T-helper 1 cell treated with Interleukin-12 subunit alpha and Interleukin-12 subunit beta and Interleukin-4 antibody, amounts not matched to agents 30 μg/mL and 1 μg/mL, for 36 hours (primary cell): Measurements from ENCODE around the gene RGS6.

Source experiments
- H3K27ac Mint-ChIP-seq: one replicate; pipeline ENCODE4 v1.8.0; 2021; ENCODE audit warnings: mild to moderate bottlenecking, mixed read lengths
- H3K27me3 Mint-ChIP-seq: one replicate; pipeline ENCODE4 v1.8.0; 2021; ENCODE audit warnings: low read depth, mixed read lengths
- H3K36me3 Mint-ChIP-seq: one replicate; pipeline ENCODE4 v1.8.0; 2021; ENCODE audit warnings: low read depth, mixed read lengths
- H3K4me1 Mint-ChIP-seq: one replicate; pipeline ENCODE4 v1.8.0; 2021; ENCODE audit warnings: low read depth, mixed read lengths
- H3K4me3 Mint-ChIP-seq: one replicate; pipeline ENCODE4 v1.8.0; 2021; ENCODE audit warnings: mild to moderate bottlenecking, moderate library complexity, mixed read lengths
- H3K9me3 Mint-ChIP-seq: one replicate; pipeline ENCODE4 v1.8.0; 2021; ENCODE audit warnings: mixed read lengths

RGS6 gene

GRCh38 chr14:72057701-72058285 lies 125.6 kb downstream of the RGS6 start:
- Mint-ChIP-seq H3K4me1 (peaks cover 12% of the 10 kb centered on the region), H3K36me3 (no peaks in the 10 kb centered on the region), H3K4me3 (no peak overlapping the region), H3K27me3 (peaks cover 22% of the 10 kb centered on the region), H3K9me3 (no peaks in the 10 kb centered on the region), H3K27ac (no peak overlapping the region)

- Mint-ChIP-seq H3K36me3 (no peaks in the 10 kb centered on the region), H3K27ac (no peak overlapping the region), H3K27me3 (peaks cover 24% of the 10 kb centered on the region), H3K4me1 (no peaks in the 10 kb centered on the region), H3K9me3 (no peaks in the 10 kb centered on the region), H3K4me3 (no peak overlapping the region)
Measured at GRCh38 chr14:72060460-72060859, 128.2 kb downstream of the RGS6 start.

- no peaks in the 10 kb centered on the region for H3K4me1 Mint-ChIP-seq
- H3K27ac Mint-ChIP-seq = no peak overlapping the region
- H3K36me3 Mint-ChIP-seq = no peaks in the 10 kb centered on the region
- H3K9me3 Mint-ChIP-seq = no peaks in the 10 kb centered on the region
- H3K27me3 Mint-ChIP-seq = peaks cover 24% of the 10 kb centered on the region
- H3K4me3 Mint-ChIP-seq = no peak overlapping the region
Measured at GRCh38 chr14:72060917-72061316, 128.7 kb downstream of the RGS6 start.

GRCh38 chr14:72061718-72062117 lies 129.5 kb downstream of the RGS6 start:
- H3K27me3 Mint-ChIP-seq = peaks cover 27% of the 10 kb centered on the region
- no peaks in the 10 kb centered on the region for H3K36me3 Mint-ChIP-seq
- H3K27ac Mint-ChIP-seq = no peak overlapping the region
- H3K4me3 Mint-ChIP-seq = no peak overlapping the region
- H3K9me3 Mint-ChIP-seq = no peaks in the 10 kb centered on the region
- no peaks in the 10 kb centered on the region for H3K4me1 Mint-ChIP-seq

DNA sequence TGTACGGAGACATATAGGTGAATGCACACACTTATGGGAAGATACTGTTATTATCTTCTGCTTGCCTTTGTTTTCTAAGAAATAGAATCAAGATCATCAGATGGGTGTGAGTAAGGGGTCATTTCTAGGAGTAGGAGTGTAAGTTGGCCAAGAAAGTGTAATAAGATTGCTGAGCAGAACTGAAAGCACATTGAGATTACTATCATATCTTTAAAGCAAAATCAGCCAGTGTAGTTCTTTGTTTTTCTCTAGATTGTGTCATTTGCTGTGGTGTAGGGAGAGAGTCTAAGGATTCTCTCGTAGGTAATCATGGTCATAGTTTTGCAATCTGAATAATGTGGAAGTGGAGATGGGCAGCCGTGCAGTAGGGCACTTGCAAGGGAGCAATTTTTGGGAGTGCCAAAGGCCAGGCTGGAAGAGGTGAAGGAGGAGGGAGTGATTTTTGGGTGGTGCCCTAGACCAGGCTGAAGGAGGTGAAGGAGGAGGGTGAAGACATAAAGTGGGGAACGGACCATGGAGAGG lies 131.6 kb downstream of the RGS6 start:
- H3K9me3 Mint-ChIP-seq = no peaks in the 10 kb centered on the region
- no peak overlapping the region for H3K4me3 Mint-ChIP-seq

DNA sequence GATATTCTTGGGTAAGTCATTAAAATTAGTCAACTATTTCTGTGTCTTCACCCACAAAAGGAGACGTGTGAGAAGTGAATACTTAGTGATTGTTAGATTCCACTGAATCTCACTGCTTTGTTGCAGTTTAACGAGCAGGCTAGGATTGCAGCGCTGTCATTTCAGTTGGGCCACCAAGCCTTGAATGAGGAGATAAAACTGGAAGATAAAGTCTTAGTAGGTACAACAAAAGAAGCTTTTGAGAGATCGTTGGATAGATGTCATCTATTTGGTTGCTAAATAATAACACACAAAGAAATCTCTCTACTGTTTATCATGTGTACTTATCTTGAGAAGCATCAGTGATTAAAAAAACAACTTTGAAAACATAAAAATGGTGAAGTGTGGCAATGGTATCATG lies 132.3 kb downstream of the RGS6 start:
- Mint-ChIP-seq H3K36me3 (no peaks in the 10 kb centered on the region), H3K27ac (no peak overlapping the region), H3K4me1 (no peaks in the 10 kb centered on the region), H3K4me3 (no peak overlapping the region), H3K27me3 (peaks cover 32% of the 10 kb centered on the region), H3K9me3 (no peaks in the 10 kb centered on the region)

More for the DNA sequence above, 131.6 kb downstream of the RGS6 start:
- Mint-ChIP-seq H3K36me3 (no peaks in the 10 kb centered on the region), H3K4me1 (no peaks in the 10 kb centered on the region), H3K27ac (no peak overlapping the region), H3K27me3 (peaks cover 32% of the 10 kb centered on the region)

- Mint-ChIP-seq H3K36me3 (no peaks in the 10 kb centered on the region), H3K27me3 (peaks cover 9% of the 10 kb centered on the region), H3K27ac (no peak overlapping the region), H3K4me3 (no peak overlapping the region), H3K4me1 (no peaks in the 10 kb centered on the region), H3K9me3 (no peaks in the 10 kb centered on the region)
Measured at GRCh38 chr14:72070458-72070857, 138.2 kb downstream of the RGS6 start.

- Mint-ChIP-seq H3K4me1 (no peaks in the 10 kb centered on the region), H3K27ac (no peak overlapping the region), H3K9me3 (no peaks in the 10 kb centered on the region), H3K4me3 (no peak overlapping the region), H3K27me3 (peaks cover 22% of the 10 kb centered on the region), H3K36me3 (no peaks in the 10 kb centered on the region)
Measured at GRCh38 chr14:72075649-72076334, 143.6 kb downstream of the RGS6 start.

- Mint-ChIP-seq H3K9me3 (no peaks in the 10 kb centered on the region), H3K4me1 (no peaks in the 10 kb centered on the region), H3K36me3 (no peaks in the 10 kb centered on the region), H3K27me3 (peaks cover 33% of the 10 kb centered on the region), H3K4me3 (no peak overlapping the region), H3K27ac (no peak overlapping the region)
Measured at GRCh38 chr14:72081137-72081536, 148.9 kb downstream of the RGS6 start.

GRCh38 chr14:72084935-72085334 lies 152.7 kb downstream of the RGS6 start:
- Mint-ChIP-seq H3K27me3 (peaks cover 33% of the 10 kb centered on the region), H3K4me1 (no peaks in the 10 kb centered on the region), H3K36me3 (no peaks in the 10 kb centered on the region), H3K27ac (no peak overlapping the region), H3K4me3 (no peak overlapping the region), H3K9me3 (no peaks in the 10 kb centered on the region)

DNA sequence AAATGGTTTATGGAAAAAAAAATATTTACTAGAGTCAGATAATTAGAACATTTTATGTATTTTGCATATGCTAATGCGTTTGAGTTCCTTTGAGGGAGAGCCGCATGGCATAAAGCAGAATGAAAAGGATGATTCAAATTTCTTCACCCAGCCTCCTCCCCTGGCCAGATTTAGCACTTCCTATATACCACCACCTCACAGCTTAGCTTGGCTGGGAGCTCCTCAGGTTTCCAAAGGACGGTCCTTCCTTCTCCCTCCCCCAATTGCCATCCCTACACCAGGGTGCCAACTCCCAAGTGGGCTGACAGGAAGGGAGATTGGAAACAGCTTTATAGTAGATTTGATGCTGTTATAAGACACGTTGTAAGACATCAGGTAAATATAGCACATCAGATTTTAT lies 157.4 kb downstream of the RGS6 start:
- Mint-ChIP-seq H3K4me1 (no peaks in the 10 kb centered on the region), H3K36me3 (no peaks in the 10 kb centered on the region), H3K4me3 (no peak overlapping the region), H3K27ac (no peak overlapping the region), H3K9me3 (no peaks in the 10 kb centered on the region), H3K27me3 (peaks cover 11% of the 10 kb centered on the region)

DNA sequence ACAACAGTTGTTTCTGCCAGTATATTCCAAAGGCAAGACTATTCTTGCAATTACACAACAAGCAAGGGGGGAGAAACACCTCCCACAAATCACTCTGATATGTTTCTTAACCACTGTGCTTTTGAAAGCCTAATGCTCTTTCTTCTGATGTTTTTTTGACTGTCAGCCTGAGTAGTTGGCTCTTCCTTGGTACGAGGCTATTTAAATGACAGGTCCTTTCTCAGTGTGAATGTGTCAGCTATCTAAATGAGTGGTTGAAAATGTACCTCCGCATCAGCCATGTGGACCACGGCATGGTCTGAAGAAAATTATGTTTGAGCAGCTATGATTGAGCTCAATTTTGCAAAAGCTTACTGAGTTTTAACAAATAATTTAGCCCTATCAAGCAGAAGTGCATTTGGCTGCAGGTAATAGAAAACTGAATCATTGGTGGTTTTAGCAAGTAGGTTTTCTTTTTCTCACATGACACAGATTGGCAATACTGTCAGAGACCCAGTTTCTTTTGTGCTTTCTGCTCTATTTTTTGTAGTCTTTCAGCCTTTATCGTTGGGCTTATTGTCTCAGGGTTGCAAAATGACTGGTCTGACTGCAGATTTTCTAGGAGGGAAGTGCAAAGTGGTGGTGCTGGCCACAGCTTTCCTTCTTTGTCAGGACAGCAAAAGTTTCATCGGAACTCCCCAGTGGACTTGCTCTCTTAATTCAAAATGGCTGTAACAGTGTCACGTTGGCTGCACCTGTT lies 162.8 kb downstream of the RGS6 start:
- Mint-ChIP-seq H3K4me1 (no peaks in the 10 kb centered on the region), H3K27me3 (no peaks in the 10 kb centered on the region), H3K27ac (no peak overlapping the region), H3K9me3 (no peaks in the 10 kb centered on the region), H3K36me3 (no peaks in the 10 kb centered on the region), H3K4me3 (no peak overlapping the region)

DNA sequence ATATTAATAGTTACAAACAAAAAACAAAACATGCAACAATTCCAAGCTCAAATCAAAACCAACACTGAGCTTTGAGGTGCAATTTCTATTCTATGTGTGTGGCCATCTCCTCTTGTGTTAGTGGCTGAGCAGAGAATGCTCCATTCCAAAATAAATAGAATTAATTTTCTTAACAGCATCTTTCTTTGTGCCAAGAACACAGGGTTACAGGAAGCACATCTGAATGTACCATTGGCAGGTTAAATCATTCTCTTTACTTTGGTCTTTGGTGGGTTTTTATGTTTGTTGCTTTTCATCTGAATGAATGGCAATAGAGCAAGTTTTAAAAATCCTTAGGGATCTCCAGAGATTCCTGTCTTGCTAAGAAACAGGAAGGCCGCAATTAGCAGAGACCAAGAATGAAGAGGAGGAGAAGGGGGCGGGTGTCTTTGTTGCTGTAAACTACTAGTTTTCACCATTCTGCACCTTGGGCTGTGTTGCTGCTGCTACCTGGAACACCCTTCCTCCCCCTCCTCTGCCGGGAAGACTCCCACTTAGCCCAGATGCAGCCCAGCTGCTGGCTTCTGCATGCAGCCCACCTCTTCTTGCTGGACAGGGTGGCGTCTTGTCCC lies 165.0 kb downstream of the RGS6 start:
- H3K27ac Mint-ChIP-seq = no peak overlapping the region
- H3K27me3 Mint-ChIP-seq = no peaks in the 10 kb centered on the region
- H3K4me3 Mint-ChIP-seq = no peak overlapping the region
- no peaks in the 10 kb centered on the region for H3K9me3 Mint-ChIP-seq
- H3K4me1 Mint-ChIP-seq = no peaks in the 10 kb centered on the region
- H3K36me3 Mint-ChIP-seq = no peaks in the 10 kb centered on the region

- Mint-ChIP-seq H3K27ac (no peak overlapping the region), H3K4me3 (no peak overlapping the region), H3K27me3 (peaks cover 4% of the 10 kb centered on the region), H3K36me3 (no peaks in the 10 kb centered on the region), H3K4me1 (no peaks in the 10 kb centered on the region), H3K9me3 (no peaks in the 10 kb centered on the region)
Measured at GRCh38 chr14:72098210-72098609, 166.0 kb downstream of the RGS6 start.
